HepG2 (cell line): Measurements from ENCODE around the gene HOXA7.

ENCODE experiments used
- FOXO1 ChIP-seq: sonication (generic); formaldehyde crosslinking; IDR thresholded peaks from 2 replicates; pipeline ENCODE4 v1.4.0; 2020; ENCODE audit warnings: missing genetic modification reagents
- ZBTB43 ChIP-seq: sonication (generic); formaldehyde crosslinking; conservative IDR thresholded peaks from 2 replicates; pipeline ENCODE4 v1.4.0; 2020; ENCODE audit warnings: missing genetic modification reagents

- TF ChIP-seq FOXO1 (CRISPR knock-in tag) (no peak), ZBTB43 (CRISPR knock-in tag) (no peak)
Observed at GRCh38 chr7:27137640-27138315, 18.7 kb downstream of the HOXA7 start.
